A549 (cell line): Measurements from ENCODE around the gene GRAMD2A. TPM values are rescaled to one million over a fixed set of nuclear protein-coding genes. Genes with fewer than 3 reads are reported as not detected.

ENCODE experiments used
- ATAC-seq, 2 experiments: fragments of 200-7000 bp in 1 of 2; fragments of >200 bp in 1 of 2; cut with Nextera tagmentation in 1 of 2; cut with Tn5 transposase in 1 of 2; 3 replicates each; pipeline versions ENCODE4 v1.8.0 to v1.9.1; 2018 to 2020; ENCODE audit warnings: mild to moderate bottlenecking in 1 of 2, moderate library complexity in 1 of 2
- CTCF ChIA-PET: fragments of 300-600 bp; sonication (Branson Sonifier 250); formaldehyde crosslinking; extraction: SDS; loops from one replicate; lab custom pipeline; 2021; ENCODE audit warnings: antibody characterized with exemption, inconsistent platforms; lab: Yijun Ruan, JAX
- POLR2A ChIA-PET: fragments of 350-600 bp; formaldehyde crosslinking; extraction: SDS; loops from one replicate; lab custom pipeline; 2021; ENCODE audit warnings: antibody characterized with exemption, inconsistent platforms; lab: Yijun Ruan, JAX
- DNase-seq, 2 experiments: peaks; one replicate each; pipeline versions ENCODE4 v3.0.0 to v3.0.0-alpha.2; 2011 to 2016; ENCODE audit warnings: low read depth in 1 of 2, low spot score in 1 of 2
- FAIRE-seq: peaks from 2 replicates; lab custom pipeline; 2011; peaks lifted over from hg19 to GRCh38; lab: Jason Lieb, UNC
- H3K27ac ChIP-seq, 2 experiments: fragments of >200 bp; sonication (Bioruptor Twin); formaldehyde crosslinking; 3 replicates each; pipeline ENCODE4 v1.5.1; 2016 to 2017
- H3K4me1 ChIP-seq: fragments of >200 bp; sonication (Bioruptor Twin); formaldehyde crosslinking; 3 replicates; pipeline ENCODE4 v1.6.1; 2016
- H3K4me2 ChIP-seq: fragments of >200 bp; sonication (Bioruptor Twin); formaldehyde crosslinking; 3 replicates; pipeline ENCODE4 v1.6.1; 2016
- H3K4me3 ChIP-seq: fragments of >200 bp; sonication (Bioruptor Twin); formaldehyde crosslinking; 3 replicates; pipeline ENCODE4 v1.5.1; 2016
- H3K9me3 ChIP-seq: fragments of >200 bp; sonication (Bioruptor Twin); formaldehyde crosslinking; 3 replicates; pipeline ENCODE4 v1.6.1; 2016
- ATOH8 ChIP-seq: fragments of 250-450 bp; sonication (Bioruptor Pico); IDR thresholded peaks from 2 replicates; pipeline ENCODE4 v1.5.0; 2020; ENCODE audit warnings: low read depth, mild to moderate bottlenecking, moderate library complexity
- CBX8 ChIP-seq: fragments of 200-600 bp; sonication (generic); IDR thresholded peaks from 2 replicates; pipeline ENCODE4 v1.6.1; 2016
- FOSB ChIP-seq: fragments of 250-450 bp; sonication (Bioruptor Pico); IDR thresholded peaks from 2 replicates; pipeline ENCODE4 v1.5.0; 2020; ENCODE audit warnings: mild to moderate bottlenecking, moderate library complexity
- FOXS1 ChIP-seq: fragments of 250-450 bp; sonication (Bioruptor Pico); IDR thresholded peaks from 2 replicates; pipeline ENCODE4 v1.5.0; 2020; ENCODE audit warnings: mild to moderate bottlenecking, moderate library complexity
- JUN ChIP-seq, 2 experiments: fragments of >200 bp; sonication (Bioruptor Twin); formaldehyde crosslinking; IDR thresholded peaks; 2 replicates in 1 of 2; 3 replicates in 1 of 2; pipeline ENCODE4 v1.6.1; 2016 to 2017
- JUNB ChIP-seq: fragments of >200 bp; sonication (Bioruptor Twin); formaldehyde crosslinking; IDR thresholded peaks from 2 replicates; pipeline ENCODE4 v1.6.1; 2016
- MYC ChIP-seq: IDR thresholded peaks from 2 replicates; pipeline ENCODE4 v1.6.1; 2012; ENCODE audit warnings: mild to moderate bottlenecking, inconsistent platforms, low read length, improper control_type of control experiment, borderline replicate concordance
- POLR2A ChIP-seq: IDR thresholded peaks from 2 replicates; pipeline ENCODE4 v1.6.1; 2012; ENCODE audit warnings: mild to moderate bottlenecking, low read length
- REST ChIP-seq: fragments of 200-600 bp; sonication (generic); IDR thresholded peaks from 2 replicates; pipeline ENCODE4 v1.6.1; 2016; ENCODE audit warnings: antibody characterized with exemption, mild to moderate bottlenecking, moderate library complexity
- RFX5 ChIP-seq: fragments of 450-650 bp; IDR thresholded peaks from 2 replicates; pipeline ENCODE4 v1.7.1; 2014; ENCODE audit warnings: antibody characterized with exemption, mild to moderate bottlenecking, moderate library complexity
- WGBS: methylation state at CpG from one replicate; pipeline ENCODE4 v1.1.6; 2017; ENCODE audit errors: missing lambda C conversion rate; 5-methylcytosine and 5-hydroxymethylcytosine counted together
- polyA plus RNA-seq, 4 experiments: library from polyadenylated mRNA; depleted of rRNA in 3 of 4; stranded (reverse); fragments of >200 nt; fragmentation: RNase III in 1 of 4; extraction: RNeasy Plus Mini Kit Qiagen cat#74134 plus additional on column Dnase treatment in 1 of 4; gene quantifications; 2 replicates in 3 of 4; 3 replicates in 1 of 4; pipeline ENCODE4 v1.2.3, GENCODE V29; 2011 to 2017
- TF ChIP-seq, protein P1 (sequence below): fragments of 150-350 bp; IDR thresholded peaks from 2 replicates; pipeline ENCODE4 v1.6.1; 2014; ENCODE audit warnings: low read depth, mild to moderate bottlenecking, low read length
- TF ChIP-seq, protein P2 (sequence below): fragments of 250-450 bp; sonication (Bioruptor Pico); IDR thresholded peaks from 2 replicates; pipeline ENCODE4 v1.5.0; 2021; ENCODE audit warnings: mild to moderate bottlenecking, moderate library complexity, borderline replicate concordance
- TF ChIP-seq, protein P3 (sequence below): IDR thresholded peaks from 2 replicates; pipeline ENCODE4 v1.6.1; 2012; ENCODE audit warnings: low read depth, borderline replicate concordance

Gene GRAMD2A
- polyA plus RNA-seq, 2 of the 4 experiments (the other 2 are of a cell fraction) = 0.41 TPM; not detected in 1

GRCh38 chr15:72167445-72167844, 30.1 kb downstream of the GRAMD2A start (continued):
- no peak for TF ChIP-seq REST
- no peak for TF ChIP-seq FOSB (CRISPR knock-in tag)
- TF ChIP-seq, all 56 proteins: peak for 0

DNA sequence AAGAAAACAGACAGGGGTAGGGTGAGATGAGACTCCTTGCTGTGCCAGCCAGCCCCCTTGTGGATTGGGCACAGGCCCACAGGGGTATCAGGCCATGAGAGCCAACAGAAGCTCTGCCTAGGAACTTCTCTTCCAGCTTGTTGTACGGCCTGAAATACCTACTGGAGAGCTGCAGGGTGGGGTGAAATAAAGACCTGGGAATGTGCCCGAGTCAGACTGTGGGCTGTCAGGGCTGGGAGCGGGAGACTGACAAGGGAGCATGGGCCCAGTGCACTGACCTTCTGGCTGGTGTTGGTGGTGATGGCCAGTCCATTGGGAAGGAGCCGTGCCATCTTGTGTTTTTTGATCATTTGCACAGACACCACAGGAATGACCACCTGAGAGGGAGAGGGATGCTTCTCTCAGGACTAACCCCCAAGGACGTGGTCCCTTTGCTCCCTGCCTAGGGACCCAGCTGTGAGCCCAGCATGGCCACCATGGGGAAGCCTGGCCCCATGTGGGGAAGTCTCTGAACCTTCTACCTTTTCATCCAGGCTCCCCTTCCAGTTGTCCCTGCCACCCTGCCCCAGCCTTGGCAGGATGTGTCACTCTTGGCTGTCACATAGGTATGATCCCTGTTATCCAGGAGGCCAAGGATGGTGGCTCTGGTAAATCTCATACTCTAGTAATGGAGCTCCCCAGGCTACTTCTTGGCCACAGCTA, 30.7 kb downstream of the GRAMD2A start:
- H3K4me2 ChIP-seq = no peak overlapping the region

More for the DNA sequence above, 30.7 kb downstream of the GRAMD2A start:
- CTCF ChIA-PET = interaction anchor here (0.6 to 4.3 kb wide), 3 partner anchors 11 to 119 kb away, joined by 3 to 44 read pairs (median 6); no protein-coding TSS in a partner anchor
- FAIRE-seq (no peak), ATAC-seq (no peak), DNase-seq (no peak)
- 72% methylated on average over 5 of the region's 5 CpGs for WGBS
- POLR2A ChIA-PET = no interaction called here
- TF ChIP-seq JUN (IDR thresholded peaks at IDR 0.05) = no peak
- TF ChIP-seq REST = no peak
- TF ChIP-seq, protein P1, sequence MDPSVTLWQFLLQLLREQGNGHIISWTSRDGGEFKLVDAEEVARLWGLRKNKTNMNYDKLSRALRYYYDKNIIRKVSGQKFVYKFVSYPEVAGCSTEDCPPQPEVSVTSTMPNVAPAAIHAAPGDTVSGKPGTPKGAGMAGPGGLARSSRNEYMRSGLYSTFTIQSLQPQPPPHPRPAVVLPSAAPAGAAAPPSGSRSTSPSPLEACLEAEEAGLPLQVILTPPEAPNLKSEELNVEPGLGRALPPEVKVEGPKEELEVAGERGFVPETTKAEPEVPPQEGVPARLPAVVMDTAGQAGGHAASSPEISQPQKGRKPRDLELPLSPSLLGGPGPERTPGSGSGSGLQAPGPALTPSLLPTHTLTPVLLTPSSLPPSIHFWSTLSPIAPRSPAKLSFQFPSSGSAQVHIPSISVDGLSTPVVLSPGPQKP = no peak
- TF ChIP-seq FOXS1 (CRISPR knock-in tag) = no peak
- no peak for TF ChIP-seq POLR2A
- TF ChIP-seq FOSB (CRISPR knock-in tag) = no peak
- TF ChIP-seq, protein P2, sequence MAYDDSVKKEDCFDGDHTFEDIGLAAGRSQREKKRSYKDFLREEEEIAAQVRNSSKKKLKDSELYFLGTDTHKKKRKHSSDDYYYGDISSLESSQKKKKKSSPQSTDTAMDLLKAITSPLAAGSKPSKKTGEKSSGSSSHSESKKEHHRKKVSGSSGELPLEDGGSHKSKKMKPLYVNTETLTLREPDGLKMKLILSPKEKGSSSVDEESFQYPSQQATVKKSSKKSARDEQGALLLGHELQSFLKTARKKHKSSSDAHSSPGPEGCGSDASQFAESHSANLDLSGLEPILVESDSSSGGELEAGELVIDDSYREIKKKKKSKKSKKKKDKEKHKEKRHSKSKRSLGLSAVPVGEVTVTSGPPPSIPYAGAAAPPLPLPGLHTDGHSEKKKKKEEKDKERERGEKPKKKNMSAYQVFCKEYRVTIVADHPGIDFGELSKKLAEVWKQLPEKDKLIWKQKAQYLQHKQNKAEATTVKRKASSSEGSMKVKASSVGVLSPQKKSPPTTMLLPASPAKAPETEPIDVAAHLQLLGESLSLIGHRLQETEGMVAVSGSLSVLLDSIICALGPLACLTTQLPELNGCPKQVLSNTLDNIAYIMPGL (CRISPR knock-in tag) = no peak
- TF ChIP-seq MYC = no peak
- TF ChIP-seq CBX8 = no peak
- TF ChIP-seq, protein P3, sequence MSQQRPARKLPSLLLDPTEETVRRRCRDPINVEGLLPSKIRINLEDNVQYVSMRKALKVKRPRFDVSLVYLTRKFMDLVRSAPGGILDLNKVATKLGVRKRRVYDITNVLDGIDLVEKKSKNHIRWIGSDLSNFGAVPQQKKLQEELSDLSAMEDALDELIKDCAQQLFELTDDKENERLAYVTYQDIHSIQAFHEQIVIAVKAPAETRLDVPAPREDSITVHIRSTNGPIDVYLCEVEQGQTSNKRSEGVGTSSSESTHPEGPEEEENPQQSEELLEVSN = no peak
- TF ChIP-seq JUNB = no peak
- TF ChIP-seq ATOH8 (CRISPR knock-in tag) = no peak
- TF ChIP-seq RFX5 = no peak
- H3K4me1 ChIP-seq = peaks cover 6% of the 10 kb centered on the region; the same call in 1 of the 3 replicates
- no peak overlapping the region for H3K4me3 ChIP-seq
- H3K9me3 ChIP-seq = no peaks in the 10 kb centered on the region
- H3K27ac ChIP-seq = no peak overlapping the region
